DND-41 (cell line): ENCODE results near the gene DNAJC17.

ENCODE experiments used
- ATAC-seq: fragments of 200-7000 bp; cut with Tn5 transposase; 3 replicates; pipeline ENCODE4 v1.9.1; 2021; ENCODE audit warnings: low read depth; ENCODE audit not compliant: insufficient read depth
- DNase-seq: peaks from one replicate; pipeline ENCODE4 v3.0.0-alpha.2; 2020
- H2AFZ ChIP-seq: 2 replicates; pipeline ENCODE4 v1.6.0; 2012; ENCODE audit warnings: low read depth, low read length
- H3K27ac ChIP-seq: 2 replicates; pipeline ENCODE4 v1.5.1; 2012; ENCODE audit warnings: low read length, inconsistent platforms
- H3K27me3 ChIP-seq: fragments of 200-600 bp; sonication (generic); 2 replicates; pipeline ENCODE4 v1.6.0; 2012; ENCODE audit warnings: low read length, mild to moderate bottlenecking, inconsistent platforms; ENCODE audit not compliant: insufficient read depth, poor library complexity
- H3K36me3 ChIP-seq: 2 replicates; pipeline ENCODE4 v1.5.1; 2012; ENCODE audit warnings: low read length, inconsistent platforms; ENCODE audit not compliant: insufficient read depth
- H3K4me1 ChIP-seq: 2 replicates; pipeline ENCODE4 v1.5.1; 2012; ENCODE audit warnings: mild to moderate bottlenecking, low read length; ENCODE audit not compliant: insufficient read depth
- H3K4me2 ChIP-seq: 2 replicates; pipeline ENCODE4 v1.6.0; 2012; ENCODE audit warnings: mild to moderate bottlenecking, moderate library complexity, low read length, inconsistent platforms; ENCODE audit not compliant: insufficient read depth
- H3K4me3 ChIP-seq, 2 experiments: fragments of 200-600 bp in 1 of 2; shearing (Covaris generic) in 1 of 2; 2 replicates each; pipeline ENCODE4 v1.5.1; 2012 to 2016; ENCODE audit warnings: inconsistent platforms in 2 of 2, low read length in 2 of 2, mild to moderate bottlenecking in 2 of 2, low read depth in 1 of 2, moderate library complexity in 1 of 2
- H3K79me2 ChIP-seq: 2 replicates; pipeline ENCODE4 v1.6.0; 2012; ENCODE audit warnings: low read length, inconsistent platforms; ENCODE audit not compliant: insufficient read depth
- H3K9ac ChIP-seq: 2 replicates; pipeline ENCODE4 v1.6.0; 2012; ENCODE audit warnings: low read depth, mild to moderate bottlenecking, inconsistent platforms, low read length, moderate library complexity
- H3K9me3 ChIP-seq: 2 replicates; pipeline ENCODE4 v1.5.1; 2012; ENCODE audit warnings: low read length, moderate library complexity, mild to moderate bottlenecking, inconsistent platforms; ENCODE audit not compliant: insufficient read depth, severe bottlenecking
- H4K20me1 ChIP-seq: 2 replicates; pipeline ENCODE4 v1.6.0; 2012; ENCODE audit warnings: low read length; ENCODE audit not compliant: insufficient read depth
- CTCF ChIP-seq: IDR thresholded peaks from 2 replicates; pipeline ENCODE4 v1.5.1; 2012; ENCODE audit warnings: borderline replicate concordance, low read length, moderate library complexity, mild to moderate bottlenecking; ENCODE audit not compliant: poor library complexity, severe bottlenecking; ENCODE audit errors: extremely low read depth
- EZH2 ChIP-seq: IDR thresholded peaks from 3 replicates; pipeline ENCODE4 v1.6.1; 2012; ENCODE audit warnings: borderline replicate concordance, low read depth, mild to moderate bottlenecking, moderate library complexity, low read length, inconsistent platforms; ENCODE audit not compliant: severe bottlenecking

The DNAJC17 gene

DNA sequence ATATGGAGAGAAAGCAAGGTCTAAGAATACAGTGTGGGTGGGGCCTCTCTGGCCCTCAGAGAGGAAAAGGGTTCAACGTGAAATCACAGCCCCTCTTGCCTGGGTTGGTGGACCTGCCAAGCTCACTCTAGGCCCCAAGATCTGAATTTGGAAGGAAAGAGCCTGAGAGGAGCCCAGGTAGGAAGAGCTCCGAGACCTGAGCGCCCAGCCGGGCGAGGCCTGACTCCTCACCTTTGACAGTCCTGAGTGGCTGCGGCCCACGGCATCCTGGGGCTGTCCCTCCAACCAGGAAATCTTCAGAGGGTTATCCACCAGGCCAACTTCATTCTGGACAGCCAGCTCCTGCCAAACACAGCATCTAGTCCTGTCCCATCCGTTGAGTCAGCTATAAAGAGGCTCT lies 33.8 kb downstream of the DNAJC17 start:
- no peak for TF ChIP-seq EZH2
- no peak for TF ChIP-seq CTCF
- no peak overlapping the region for H3K9ac ChIP-seq
- no peaks in the 10 kb centered on the region for H3K79me2 ChIP-seq
- no peak overlapping the region for H3K27ac ChIP-seq
- no peak overlapping the region for H2AFZ ChIP-seq
- DNase-seq (no peak), ATAC-seq (no peak)
- H3K4me3 ChIP-seq: no peak overlapping the region
- H3K4me2 ChIP-seq: no peak overlapping the region
- no peaks in the 10 kb centered on the region for H3K27me3 ChIP-seq
- peaks cover 29% of the 10 kb centered on the region for H3K4me1 ChIP-seq
- peaks cover 58% of the 10 kb centered on the region for H3K36me3 ChIP-seq
- H4K20me1 ChIP-seq: peaks cover 8% of the 10 kb centered on the region
- no peaks in the 10 kb centered on the region for H3K9me3 ChIP-seq

- Histone ChIP-seq H3K9ac (no peak overlapping the region), H2AFZ (no peak overlapping the region), H3K36me3 (peaks cover 71% of the 10 kb centered on the region), H3K79me2 (no peaks in the 10 kb centered on the region), H3K4me2 (no peak overlapping the region), H3K27ac (no peak overlapping the region), H3K27me3 (no peaks in the 10 kb centered on the region), H3K4me3 (no peak overlapping the region), H3K9me3 (no peaks in the 10 kb centered on the region), H4K20me1 (peaks cover 8% of the 10 kb centered on the region), H3K4me1 (peaks cover 33% of the 10 kb centered on the region)
- no peak for TF ChIP-seq CTCF
- no peak for TF ChIP-seq EZH2
- ATAC-seq (no peak), DNase-seq (no peak)
These were observed 35.3 kb downstream of the DNAJC17 start for GRCh38 chr15:40772014-40772413.

GRCh38 chr15:40771242-40771641 lies 36.0 kb downstream of the DNAJC17 start:
- TF ChIP-seq EZH2 (no peak), CTCF (no peak)
- no peak overlapping the region for H3K27ac ChIP-seq
- H3K9ac ChIP-seq: no peak overlapping the region
- no peak overlapping the region for H3K4me2 ChIP-seq
- no peaks in the 10 kb centered on the region for H3K9me3 ChIP-seq
- peaks cover 33% of the 10 kb centered on the region for H3K4me1 ChIP-seq
- H3K4me3 ChIP-seq: no peak overlapping the region
- H2AFZ ChIP-seq: no peak overlapping the region
- no peaks in the 10 kb centered on the region for H3K27me3 ChIP-seq
- H3K79me2 ChIP-seq: no peaks in the 10 kb centered on the region
- DNase-seq (no peak), ATAC-seq (no peak)
- peaks cover 8% of the 10 kb centered on the region for H4K20me1 ChIP-seq
- peaks cover 65% of the 10 kb centered on the region for H3K36me3 ChIP-seq
